ENCODE measurements around the gene C21orf91.
"Not testable (repeated sequence)": the region's sequence is repeated elsewhere in the genome, so short reads cannot be mapped to it uniquely, and the experiment has no call there.

Gene C21orf91

DNA sequence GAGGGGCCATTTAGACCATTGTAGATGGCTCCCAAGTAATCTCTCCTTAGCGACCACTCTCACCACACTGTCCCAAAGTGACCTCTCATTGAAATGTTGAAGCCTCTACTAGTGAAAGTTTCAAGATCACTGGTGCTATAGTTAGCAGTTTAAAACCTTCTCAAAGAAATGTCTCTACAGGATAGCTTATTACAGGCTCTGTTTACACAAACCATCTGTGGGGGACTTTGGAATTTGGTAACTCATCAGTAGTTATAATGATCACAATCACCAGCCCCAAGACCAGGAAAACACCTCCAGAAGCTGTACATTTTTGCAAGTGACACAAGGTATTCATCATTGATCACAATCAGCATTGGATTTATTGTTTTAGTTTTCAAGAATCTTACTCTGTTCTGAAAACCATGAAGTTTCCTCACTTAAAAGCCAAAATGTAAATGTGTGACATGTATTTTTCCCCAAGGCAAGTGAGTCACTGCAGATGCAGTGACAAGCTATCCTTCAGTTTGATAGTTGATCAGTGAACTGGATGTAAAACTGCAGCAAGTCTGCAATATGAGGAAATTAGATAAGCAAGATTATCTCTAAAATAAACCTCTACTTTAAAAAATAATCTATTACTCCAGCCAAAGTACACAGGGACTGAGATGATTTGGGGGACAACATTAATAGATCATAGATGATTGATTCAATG is 41.9 kb downstream of the C21orf91 start:
- DNase-seq (ENCODE audit: low read depth), result no peak

DNA sequence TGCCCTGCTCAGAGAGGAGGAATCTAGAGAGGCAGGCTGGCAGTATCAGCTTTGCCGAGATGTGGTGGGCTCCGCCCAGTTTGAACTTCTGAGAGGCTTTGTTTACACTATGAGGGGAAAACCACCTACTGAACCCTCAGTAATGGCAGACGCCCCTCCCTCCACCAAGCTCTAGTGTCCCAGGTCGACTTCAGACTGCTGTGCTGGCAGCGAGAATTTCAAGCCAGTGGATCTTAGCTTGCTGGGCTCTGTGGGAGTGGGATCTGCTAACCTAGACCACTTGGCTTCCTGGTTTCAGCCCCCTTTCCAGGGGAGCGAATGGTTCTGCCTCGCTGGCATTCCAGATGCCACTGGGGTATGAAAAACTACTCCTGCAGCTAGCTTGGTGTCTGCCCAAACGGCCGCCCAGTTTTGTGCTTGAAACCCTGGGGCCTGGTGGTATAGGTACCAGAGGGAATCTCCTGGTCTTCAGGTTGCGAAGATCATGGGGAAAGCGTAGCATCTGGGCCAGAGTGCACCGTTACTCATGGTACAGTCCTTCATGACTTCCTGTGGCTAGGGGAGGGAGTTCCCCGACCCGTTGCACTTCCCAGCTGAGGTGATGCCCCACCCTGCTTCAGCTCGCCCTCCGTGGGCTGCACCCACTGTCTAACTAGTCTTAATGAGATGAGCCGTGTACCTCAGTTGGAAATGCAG is 43.6 kb downstream of the C21orf91 start:
- DNase-seq (ENCODE audit: low read depth), result no peak

DNA sequence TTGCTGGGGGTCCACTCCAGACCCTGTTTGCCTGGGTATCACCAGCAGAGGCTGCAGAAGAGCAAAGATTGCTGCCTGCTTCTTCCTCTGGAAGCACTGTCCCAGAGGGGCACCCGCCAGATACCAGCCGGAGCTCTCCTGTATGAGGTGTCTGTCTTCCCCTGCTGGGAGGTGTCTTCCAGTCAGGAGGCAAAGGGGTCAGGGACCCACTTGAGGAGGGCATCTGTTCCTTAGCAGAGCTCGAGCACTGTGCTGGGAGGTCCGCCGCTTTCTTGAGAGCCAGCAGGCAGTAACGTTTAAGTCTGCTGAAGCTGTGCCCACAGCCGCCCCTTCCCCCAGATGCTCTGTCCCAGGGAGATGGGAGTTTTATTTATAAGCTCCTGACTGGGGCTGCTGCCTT is 44.1 kb downstream of the C21orf91 start:
- not testable (repeated sequence) for DNase-seq (ENCODE audit: low read depth)

DNA sequence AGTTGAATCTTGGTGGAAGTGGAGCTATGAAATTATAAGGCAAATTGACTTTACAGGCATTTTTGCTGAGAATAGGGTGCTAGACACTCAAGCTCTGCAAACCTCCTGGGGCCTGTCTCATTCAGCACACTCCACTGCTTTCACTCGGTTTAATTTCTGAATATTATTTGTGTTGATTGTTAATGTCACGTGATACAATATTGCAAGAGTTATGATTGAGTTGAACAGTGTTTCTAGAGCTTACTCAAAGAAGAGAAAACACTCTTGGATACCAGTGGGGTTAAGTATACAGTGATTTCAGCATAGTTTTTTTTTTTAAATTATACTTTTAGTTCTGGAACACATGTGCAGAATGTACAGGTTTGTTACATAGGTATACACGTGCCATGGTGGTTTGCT is 49.7 kb downstream of the C21orf91 start:
- no peak for DNase-seq (ENCODE audit: low read depth)

DNA sequence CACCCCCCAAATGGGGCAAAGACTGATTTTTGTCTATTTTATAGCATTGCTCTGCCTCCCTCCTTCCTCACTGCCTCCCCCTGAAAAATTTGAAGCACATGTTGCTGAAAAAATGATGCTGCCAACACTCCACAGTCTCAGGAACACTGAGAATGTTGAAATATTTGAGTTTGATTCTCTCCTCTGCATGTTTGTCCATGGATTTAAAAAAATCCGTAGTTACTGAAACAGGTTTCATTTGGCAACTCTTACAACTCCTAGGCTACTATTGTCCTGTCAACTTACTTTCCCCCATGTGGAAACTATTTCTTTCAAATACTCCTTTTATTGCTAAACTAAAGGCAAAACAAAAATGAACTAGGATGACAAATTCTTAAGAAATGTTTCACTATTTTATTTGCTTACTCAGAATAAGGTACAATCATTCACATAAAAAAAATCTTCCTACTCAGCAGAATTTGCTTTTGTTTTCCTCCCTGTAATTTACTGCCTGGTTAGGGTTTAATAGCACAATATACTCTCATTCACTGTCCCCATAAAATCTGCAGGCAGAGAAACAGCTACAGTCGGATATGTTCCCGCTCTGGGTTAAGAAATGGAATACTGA is 50.2 kb downstream of the C21orf91 start:
- no peak for DNase-seq (ENCODE audit: low read depth)

DNA sequence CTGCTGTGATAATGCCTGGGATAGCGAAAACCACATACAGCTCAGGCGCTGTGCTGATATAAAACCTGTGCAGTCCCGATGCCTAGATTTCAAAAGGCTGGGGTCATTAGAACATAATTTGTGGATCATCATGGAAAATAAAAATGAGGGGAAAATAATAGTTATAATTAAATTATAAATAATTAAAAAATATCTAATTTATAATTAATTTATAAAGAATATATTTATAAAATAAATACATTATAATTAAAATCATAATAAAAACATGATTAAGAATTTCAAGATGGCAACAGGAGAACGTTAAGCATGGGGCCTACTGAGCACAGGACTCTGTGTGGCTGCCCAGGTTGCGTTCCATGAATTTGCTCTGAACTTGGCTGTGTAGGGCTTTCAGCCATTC is 53.9 kb downstream of the C21orf91 start:
- no peak for DNase-seq (ENCODE audit: low read depth)

DNA sequence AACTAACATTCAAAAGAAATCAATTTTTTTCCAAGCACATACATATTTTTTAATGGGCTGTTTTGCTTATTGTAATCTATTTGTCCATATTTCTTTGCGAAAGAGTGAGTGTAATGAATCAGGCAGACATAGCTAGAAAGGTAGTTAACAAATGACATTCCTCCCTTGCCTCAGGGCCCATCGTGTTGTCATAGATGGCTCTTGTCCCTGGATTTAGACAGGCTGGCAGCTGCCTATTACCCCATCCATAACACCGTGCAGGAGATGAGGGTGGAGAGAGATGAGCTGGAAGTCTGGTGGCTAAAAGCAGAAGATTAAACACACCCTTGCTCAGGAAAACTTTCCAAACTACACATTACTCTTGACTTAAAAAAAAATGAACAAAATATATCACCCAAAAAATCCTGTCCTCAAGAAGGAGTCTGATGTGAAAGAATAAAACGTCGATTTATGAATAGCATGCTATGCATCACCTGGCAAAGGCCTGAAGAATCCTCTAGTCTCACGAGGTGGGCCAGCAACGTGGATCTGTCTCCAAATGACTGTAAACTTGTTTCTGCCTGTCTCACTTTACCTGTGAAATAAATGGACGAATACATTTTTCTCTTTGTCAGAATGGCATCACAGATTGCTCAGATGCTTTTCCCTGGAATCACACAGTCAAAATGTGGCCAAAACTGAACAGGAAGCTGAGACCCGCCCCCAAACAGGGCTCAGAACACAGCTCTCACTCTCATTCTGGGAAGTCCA is 55.7 kb downstream of the C21orf91 start:
- no peak for DNase-seq (ENCODE audit: low read depth)

DNA sequence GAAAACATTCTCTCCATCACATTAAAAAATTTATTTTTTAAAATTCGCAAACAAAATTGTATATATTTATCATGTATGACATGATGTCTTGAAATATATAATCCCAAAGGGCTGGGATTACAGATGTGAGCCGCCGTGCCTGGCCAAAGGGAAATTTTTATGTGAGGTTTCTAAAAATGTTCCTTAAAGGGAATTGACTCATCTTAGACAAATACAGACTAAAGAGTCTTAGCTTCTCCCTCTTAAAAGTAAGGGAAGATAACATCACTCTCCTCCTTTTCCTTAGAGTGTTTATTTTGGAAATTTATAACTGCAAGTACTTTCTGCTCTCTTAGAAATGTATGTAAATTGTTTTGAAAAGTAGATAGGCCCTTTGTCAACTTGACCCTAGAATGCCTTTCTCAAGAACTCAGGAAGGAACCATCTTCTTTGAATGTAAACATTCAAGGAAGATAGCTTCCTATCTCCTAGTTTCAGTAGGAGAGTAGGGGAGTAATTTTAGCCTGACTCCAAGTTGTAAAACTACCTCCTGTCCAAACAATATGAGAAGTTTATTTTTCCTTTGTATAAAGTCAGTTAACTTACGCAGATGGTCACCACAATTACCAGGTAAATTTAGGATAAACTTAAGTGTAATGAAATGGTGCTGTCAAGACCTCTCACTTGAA is 59.5 kb downstream of the C21orf91 start:
- no peak for DNase-seq (ENCODE audit: low read depth)

DNA sequence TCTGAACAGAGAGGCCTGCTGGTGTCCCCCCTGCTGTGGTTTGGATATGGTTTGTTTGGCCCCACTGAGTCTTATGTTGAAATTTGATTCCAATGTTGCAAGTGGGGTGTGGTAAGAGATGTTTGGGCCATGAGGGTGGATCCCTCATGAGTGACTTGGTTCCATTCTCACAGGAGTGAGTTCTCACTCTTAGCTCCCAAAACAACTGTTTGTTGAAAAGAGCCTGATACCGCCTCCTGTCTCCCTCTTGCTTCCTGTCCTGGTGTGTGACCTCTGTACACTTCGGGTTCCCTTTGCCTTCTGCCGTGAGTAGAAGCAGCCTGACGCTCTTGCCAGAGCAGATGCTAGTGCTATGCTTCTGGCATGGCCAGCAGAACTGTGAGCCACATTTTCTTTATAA is 60.5 kb downstream of the C21orf91 start:
- no peak for DNase-seq (ENCODE audit: low read depth)

DNA sequence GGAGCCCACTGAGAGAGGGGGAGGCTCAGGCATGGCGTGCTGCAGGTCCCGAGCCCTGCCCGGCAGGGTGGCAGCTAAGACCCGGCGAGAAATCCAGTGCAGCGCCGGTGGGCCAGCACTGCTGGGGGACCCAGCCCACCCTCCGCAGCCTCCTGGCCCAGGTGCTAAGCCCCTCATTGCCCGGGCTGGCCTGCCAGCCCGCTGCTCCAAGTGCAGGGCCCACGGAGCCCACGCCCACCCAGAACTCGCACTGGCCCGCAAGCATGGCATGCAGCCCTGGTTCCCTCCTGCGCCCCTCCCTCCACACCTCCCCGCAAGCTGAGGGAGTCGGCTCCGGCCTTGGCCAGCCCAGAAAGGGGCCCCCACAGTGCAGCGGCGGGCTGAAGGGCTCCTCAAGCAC is 61.5 kb downstream of the C21orf91 start:
- no peak for DNase-seq (ENCODE audit: low read depth)

DNA sequence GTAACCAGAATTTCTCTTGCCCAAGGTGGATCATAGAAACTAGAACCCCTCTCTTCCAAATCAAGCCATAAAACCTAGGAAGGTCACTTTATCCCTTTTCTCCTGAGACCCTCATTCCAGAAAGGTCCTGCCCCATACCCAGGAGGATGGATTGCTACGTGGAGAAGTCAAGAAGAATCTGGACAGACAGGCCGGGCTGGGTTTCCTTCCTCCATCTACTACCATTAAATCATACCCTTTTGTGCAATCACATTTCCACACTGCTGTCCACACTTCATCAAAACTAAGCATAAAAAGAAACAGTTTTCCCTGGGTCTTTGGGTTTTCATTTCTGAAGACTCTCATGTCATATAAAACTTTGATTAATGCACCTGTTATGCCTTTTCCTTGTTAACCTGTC is 65.4 kb downstream of the C21orf91 start:
- no peak for DNase-seq (ENCODE audit: low read depth)

DNA sequence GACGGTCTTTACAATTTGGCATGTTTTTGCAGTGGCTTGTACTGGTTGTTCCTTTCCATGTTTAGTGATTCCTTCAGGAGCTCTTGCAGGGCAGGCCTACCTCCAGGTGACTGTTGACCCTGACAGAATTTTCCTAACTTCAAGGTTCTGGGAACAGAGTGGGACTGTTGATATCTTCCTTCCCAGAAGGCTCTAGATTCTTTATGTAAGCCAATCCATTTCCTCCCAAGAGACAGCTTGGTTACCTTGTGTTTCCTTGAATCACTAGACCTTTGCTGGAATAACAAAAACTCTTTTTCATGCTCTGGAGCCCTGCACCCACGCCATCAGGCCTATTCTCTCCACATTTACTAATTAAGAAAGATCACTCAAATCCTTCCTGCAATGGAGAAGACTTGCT is 67.0 kb downstream of the C21orf91 start:
- no peak for DNase-seq (ENCODE audit: low read depth)

DNA sequence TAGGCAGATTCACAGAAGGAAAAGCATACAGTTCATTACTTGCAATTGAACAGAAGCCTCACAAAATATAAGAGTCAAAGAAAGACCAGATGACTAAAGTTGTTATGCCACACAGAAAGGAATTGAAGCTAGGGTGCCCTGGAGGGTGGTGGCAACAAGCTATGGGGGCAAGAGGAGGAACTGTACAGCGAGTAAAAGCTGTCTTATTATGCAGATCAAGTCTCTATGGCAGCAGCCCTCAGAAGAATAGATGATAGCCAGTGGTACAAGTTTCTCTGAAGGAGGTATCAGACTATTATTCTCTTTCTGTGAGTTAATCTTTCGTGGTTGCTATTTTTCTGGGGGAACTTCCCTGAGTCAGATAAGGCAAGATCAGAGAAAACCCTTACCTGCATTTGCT is 72.2 kb downstream of the C21orf91 start:
- DNase-seq (ENCODE audit: low read depth), result no peak

DNA sequence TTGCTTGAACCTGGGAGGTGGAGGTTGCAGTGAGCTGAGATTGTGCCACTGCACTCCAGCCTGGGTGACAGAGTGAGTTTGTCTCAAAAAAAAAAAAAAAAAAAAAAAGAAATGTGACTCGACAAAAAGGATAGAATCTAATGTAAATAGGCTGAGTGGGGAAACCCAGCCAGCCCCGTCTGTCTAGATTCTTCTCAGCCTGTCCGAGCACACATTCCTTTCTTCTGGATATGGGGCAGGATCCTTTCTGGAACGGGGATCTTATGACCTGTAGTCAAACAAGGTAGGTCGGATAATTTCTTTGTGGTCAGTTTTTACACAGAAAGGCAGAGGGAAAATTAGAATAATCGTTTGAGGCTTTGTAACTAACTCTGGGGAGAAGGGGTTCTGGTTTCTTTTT is 74.1 kb downstream of the C21orf91 start:
- DNase-seq (ENCODE audit: low read depth), result no peak

DNA sequence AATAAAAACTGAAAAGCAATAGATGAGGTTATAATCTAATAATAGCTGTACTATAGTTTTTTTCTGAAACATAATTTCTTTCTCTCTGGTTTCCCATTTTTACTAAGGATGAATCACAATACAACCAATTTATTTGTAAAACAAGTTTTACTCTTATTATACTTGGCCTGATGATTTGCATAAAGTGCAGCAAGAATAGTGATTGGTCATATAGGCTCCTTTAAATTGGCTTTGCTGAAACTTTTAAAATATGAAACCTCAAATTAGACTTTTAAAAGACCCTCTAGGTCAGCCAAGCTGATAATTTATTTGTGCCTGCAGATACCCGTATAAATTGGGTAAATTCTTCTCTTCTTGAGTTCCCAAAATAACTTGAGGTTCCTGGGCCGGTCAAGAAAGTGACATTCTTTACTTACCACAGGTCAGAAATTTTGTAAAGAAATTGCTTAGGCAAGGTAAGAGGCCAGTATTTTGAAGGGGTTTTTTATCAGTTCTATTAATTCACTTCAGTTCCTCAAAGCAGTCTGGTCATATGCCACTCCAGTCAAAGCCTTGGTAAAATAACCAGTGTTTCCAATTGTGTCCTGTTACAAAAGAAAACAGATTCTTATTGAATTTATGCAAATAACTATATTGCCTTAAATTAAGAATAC is 76.1 kb downstream of the C21orf91 start:
- no peak for DNase-seq (ENCODE audit: low read depth)

DNA sequence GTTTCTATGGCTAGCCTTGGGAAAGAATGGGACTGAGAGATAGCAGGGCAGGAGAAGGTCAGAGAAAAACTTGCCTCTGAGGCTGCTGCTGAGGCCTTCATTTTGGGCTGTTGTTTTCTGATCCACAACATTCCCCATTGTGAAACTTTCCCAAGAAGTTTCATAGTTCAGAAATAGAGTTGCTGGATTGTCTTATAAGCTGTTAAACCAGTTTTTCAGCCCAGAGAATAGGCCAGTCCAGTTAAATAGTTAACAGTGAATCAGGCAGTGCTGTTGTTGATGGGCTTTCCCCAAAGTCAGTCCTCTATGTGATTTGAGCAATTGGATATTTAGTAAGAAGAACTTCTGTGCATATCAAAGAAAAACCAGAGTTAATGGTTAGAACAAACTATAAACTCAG is 77.0 kb downstream of the C21orf91 start:
- no peak for DNase-seq (ENCODE audit: low read depth)
